Placental pericyte (primary cell): Measurements from ENCODE around the gene DSCAM. TPM values are rescaled to one million over a fixed set of nuclear protein-coding genes. Genes with fewer than 3 reads are reported as not detected.

Experiments
- small RNA-seq: library from RNA; depleted of rRNA; stranded (forward); fragments of <200 nt; gene quantifications from one replicate; pipeline ENCODE3, GENCODE V24; 2012; ENCODE audit warnings: low replicate concordance
- total RNA-seq: library from RNA; depleted of rRNA; stranded (reverse); fragments of >200 nt; gene quantifications from 2 replicates; pipeline ENCODE4 v1.2.3, GENCODE V29; 2012

DSCAM gene
- not detected in 2 replicates for total RNA-seq

GRCh38 chr21:40846587-40847411, at the start of gene DSCAM:
DSCAM (minus strand) TSS chr21:40847158; CDS start chr21:40846661, 497 bp downstream.

Small RNAs within 50 kb of the gene (small RNA-seq; reads per million reads assigned to genes)
- gene MIR4760 (not detected), gene RF00432 (not detected)
